Activated naive CD4-positive, alpha-beta T cell treated with anti-CD3 and anti-CD28 coated beads, Interleukin-2, amount 50 U/mL, for 72 hours (primary cell): ENCODE data around the gene NUTM2B. TPM values are rescaled to one million over a fixed set of nuclear protein-coding genes. Genes with fewer than 3 reads are reported as not detected.
"Not testable (repeated sequence)": the region's sequence is repeated elsewhere in the genome, so short reads cannot be mapped to it uniquely, and the experiment has no call there.

Experiments
- ATAC-seq, 2 donors: fragments of 150-1000 bp; cut with Tn5 transposase; 2 replicates each; pipeline ENCODE4 v1.10.0; 2021; ENCODE audit warnings: mild to moderate bottlenecking in 2 of 2, moderate library complexity in 2 of 2
- DNase-seq, 2 donors: peaks; one replicate each; pipeline ENCODE4 v3.0.0; 2021 to 2022; ENCODE audit warnings: low spot score in 2 of 2
- H3K27ac Mint-ChIP-seq, 2 donors: one replicate each; pipeline ENCODE4 v1.8.0; 2022; ENCODE audit warnings: mild to moderate bottlenecking in 2 of 2, mixed read lengths in 2 of 2
- H3K36me3 Mint-ChIP-seq, 2 donors: one replicate each; pipeline ENCODE4 v1.8.0; 2022; ENCODE audit warnings: mixed read lengths in 2 of 2
- H3K9me3 Mint-ChIP-seq, 2 donors: one replicate each; pipeline ENCODE4 v1.8.0; 2022; ENCODE audit warnings: mixed read lengths in 2 of 2
- total RNA-seq, 2 donors: library from RNA; stranded (reverse); gene quantifications; one replicate each; pipeline ENCODE4 v1.2.3, GENCODE V29; 2022

NUTM2B gene
- total RNA-seq, 2 donors from 2014 or later: 0.11 to 0.68 TPM

DNA sequence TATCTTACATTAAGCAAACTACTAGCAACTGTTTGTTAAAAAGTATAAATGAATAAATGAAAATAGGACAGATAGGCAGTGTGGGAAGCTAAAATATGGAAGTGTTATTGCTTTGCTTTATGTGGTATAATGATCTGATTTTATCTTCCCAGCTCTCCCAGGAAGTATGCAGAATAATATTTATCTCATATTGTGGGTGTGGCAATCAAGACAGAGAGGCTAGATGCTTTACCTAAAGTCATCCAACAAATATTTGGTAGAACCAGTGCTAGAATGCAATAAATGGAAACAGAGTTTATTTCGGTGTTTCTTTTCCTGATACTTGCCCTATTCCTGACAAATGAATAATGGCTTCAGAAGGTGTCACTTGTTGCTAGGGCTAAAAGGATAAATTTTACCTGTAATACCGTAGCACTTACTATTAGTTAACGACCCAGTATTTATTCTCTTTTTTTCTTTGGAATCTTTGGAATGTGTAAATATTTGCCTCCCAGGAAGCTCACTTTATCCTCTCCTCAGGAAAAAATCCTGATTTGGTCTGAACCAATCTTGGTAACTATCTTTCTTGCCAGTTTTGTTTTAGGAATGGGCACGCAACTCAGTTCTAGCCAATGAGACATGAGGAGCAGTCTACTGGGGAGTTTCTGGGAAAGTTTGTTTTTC is 14.0 kb downstream of the NUTM2B start:
- not testable (repeated sequence) for H3K27ac Mint-ChIP-seq, H3K36me3 Mint-ChIP-seq, DNase-seq, H3K9me3 Mint-ChIP-seq, ATAC-seq

DNA sequence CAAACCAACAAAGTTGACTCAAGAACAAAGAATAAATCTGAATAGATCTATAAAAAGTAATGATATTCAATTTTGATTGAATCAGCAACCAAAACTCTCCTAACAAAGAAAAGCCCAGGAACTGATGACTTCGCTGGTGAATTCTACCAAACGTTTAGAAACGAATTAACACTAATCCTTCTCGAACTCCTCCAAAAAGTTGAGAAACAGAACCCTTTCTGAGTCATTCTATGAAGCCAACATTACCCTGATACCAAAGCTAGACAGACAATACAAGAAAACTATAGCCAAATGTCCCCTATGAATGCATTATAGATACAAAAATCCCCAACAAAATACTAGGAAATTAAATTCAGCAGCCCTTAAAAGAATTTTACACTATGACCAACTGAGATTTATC is 17.0 kb downstream of the NUTM2B start:
- not testable (repeated sequence) for H3K36me3 Mint-ChIP-seq, DNase-seq, H3K27ac Mint-ChIP-seq, H3K9me3 Mint-ChIP-seq, ATAC-seq

DNA sequence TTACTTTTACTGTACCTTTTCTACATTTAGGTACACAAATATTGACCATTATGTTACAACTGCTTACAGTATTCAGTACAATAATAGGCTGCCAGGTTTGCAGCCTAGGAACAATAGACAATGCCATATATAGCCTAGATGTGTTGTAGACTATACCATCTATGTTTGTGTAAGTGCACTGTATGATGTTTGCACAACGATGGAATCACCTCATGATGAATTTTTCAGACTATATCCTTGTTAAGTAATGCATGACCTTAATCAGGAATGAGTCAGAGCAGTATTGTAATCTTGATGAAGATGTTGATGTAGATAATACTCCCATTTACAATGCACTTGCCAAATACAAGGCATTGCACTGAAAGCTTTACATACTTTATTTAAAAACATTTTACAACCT is 23.6 kb downstream of the NUTM2B start:
- H3K9me3 Mint-ChIP-seq, ATAC-seq, H3K27ac Mint-ChIP-seq, H3K36me3 Mint-ChIP-seq, DNase-seq: not testable (repeated sequence)

DNA sequence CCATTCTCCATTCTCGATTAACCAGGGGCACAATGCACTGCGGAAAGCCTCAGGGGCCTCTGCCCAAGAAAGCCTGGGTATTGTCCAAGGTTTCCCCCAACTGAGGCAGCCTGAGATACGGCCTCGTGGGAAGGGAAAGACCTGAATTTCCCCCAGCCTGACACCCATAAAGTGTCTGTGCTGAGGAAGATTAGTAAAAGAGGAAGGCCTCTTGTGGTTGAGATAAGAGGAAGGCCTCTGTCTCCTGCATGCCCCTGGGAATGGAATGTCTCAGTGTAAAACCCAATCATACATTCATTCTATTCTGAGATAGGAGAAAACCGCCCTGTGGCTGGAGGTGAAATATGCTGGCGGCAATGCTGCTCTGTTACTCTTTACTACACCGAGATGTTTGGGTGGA is 41.8 kb downstream of the NUTM2B start:
- not testable (repeated sequence) for ATAC-seq, H3K36me3 Mint-ChIP-seq, DNase-seq

DNA sequence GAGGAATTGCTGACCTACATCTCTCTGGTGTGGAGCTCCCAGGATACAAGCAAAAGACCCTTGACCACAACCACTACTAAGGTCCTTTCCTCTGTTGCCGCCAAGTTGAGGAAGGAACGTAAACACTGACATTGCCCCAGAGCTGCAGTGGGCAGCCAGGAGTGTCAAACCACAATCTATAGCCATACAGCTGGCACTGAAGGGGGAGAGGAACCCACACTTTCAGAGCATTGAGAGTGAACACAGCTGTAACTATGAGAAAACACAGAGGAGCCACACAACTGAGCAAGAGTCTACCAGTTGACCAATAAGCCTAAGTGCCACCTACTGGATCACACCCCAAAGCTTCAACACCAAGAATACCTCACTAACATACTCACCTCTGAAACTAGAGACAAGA is 45.5 kb downstream of the NUTM2B start:
- DNase-seq, H3K27ac Mint-ChIP-seq, ATAC-seq, H3K9me3 Mint-ChIP-seq, H3K36me3 Mint-ChIP-seq: not testable (repeated sequence)

More for the DNA sequence above, 41.8 kb downstream of the NUTM2B start:
- H3K27ac Mint-ChIP-seq, H3K9me3 Mint-ChIP-seq: not testable (repeated sequence)

DNA sequence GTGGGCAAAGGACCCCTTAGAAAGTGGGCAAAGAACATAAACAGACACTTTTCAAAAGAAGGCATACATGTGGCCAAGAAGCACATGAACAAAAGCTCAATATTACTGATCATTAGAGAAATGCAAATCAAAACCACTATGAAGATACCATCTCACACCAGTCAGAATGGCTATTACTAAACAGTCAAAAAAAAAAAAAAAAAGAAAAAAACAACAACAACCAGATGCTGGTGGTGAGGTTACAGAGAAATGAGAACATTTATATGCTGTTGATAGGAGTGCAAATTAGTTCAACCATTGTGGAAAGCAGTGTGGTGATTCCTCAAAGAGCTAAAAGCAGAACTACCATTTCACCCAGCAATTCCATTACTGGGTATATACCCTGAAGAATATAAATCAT is 50.6 kb downstream of the NUTM2B start:
- not testable (repeated sequence) for H3K27ac Mint-ChIP-seq, ATAC-seq, H3K9me3 Mint-ChIP-seq, DNase-seq
- peaks cover 10 to 16% of the 10 kb centered on the region in 2 donors for H3K36me3 Mint-ChIP-seq

DNA sequence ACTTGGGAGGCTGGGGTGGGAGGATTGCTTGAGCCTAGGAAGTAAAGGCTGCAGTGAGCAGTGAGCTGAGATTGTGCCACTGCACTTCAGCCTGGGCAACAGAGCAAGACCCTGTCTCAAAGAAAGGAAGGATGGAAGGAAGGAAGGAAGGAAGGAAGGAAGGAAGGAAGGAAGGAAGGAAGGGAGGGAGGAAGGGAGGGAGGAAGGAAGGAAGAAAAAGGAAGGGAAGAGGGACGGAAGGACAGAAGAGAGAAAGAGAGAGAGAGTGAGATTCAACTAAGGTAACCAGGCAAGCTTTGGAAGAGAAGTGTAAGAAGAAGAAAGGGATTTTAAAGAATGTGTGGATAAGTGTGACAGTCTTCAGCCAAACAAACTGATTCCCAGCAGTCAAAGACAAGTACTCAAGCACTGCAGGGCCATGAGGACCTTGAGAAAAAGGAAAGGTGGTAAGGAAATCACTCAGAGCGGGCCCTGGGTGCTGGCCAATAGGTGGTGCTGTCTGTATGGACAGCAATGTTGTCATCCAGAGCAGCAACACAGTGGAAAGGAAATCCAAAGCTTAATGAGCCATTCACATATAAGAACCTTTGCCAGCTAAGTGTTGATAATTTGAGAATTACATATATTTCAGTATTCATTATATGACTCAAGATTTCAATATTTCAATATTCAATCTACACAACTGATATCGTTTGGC is 55.4 kb downstream of the NUTM2B start:
- not testable (repeated sequence) for H3K9me3 Mint-ChIP-seq, DNase-seq, H3K27ac Mint-ChIP-seq
- H3K36me3 Mint-ChIP-seq: peaks cover 14 to 16% of the 10 kb centered on the region in 2 donors
- ATAC-seq: peak in 1 of 2 donors; percentile 37

Other genes with a start within 250 kb of the NUTM2B start
- under 1 TPM; 0.07 to 0.16 TPM for gene EIF5AL1, start 190.7 kb upstream of the NUTM2B start, total RNA-seq
- gene SFTPA2, start 142.8 kb upstream of the NUTM2B start, total RNA-seq: not detected
- gene SFTPA1, start 92.3 kb upstream of the NUTM2B start, total RNA-seq: not detected
- not detected for gene NUTM2E, start 123.5 kb downstream of the NUTM2B start, total RNA-seq
- under 1 TPM in 1 of 2 donors, not detected in 1; 0.41 TPM for gene SFTPD, start 245.9 kb downstream of the NUTM2B start, total RNA-seq